ENCODE measurements around the gene KCNH5. TPM values are rescaled to one million over a fixed set of nuclear protein-coding genes. Genes with fewer than 3 reads are reported as not detected.

The KCNH5 gene, protein sequence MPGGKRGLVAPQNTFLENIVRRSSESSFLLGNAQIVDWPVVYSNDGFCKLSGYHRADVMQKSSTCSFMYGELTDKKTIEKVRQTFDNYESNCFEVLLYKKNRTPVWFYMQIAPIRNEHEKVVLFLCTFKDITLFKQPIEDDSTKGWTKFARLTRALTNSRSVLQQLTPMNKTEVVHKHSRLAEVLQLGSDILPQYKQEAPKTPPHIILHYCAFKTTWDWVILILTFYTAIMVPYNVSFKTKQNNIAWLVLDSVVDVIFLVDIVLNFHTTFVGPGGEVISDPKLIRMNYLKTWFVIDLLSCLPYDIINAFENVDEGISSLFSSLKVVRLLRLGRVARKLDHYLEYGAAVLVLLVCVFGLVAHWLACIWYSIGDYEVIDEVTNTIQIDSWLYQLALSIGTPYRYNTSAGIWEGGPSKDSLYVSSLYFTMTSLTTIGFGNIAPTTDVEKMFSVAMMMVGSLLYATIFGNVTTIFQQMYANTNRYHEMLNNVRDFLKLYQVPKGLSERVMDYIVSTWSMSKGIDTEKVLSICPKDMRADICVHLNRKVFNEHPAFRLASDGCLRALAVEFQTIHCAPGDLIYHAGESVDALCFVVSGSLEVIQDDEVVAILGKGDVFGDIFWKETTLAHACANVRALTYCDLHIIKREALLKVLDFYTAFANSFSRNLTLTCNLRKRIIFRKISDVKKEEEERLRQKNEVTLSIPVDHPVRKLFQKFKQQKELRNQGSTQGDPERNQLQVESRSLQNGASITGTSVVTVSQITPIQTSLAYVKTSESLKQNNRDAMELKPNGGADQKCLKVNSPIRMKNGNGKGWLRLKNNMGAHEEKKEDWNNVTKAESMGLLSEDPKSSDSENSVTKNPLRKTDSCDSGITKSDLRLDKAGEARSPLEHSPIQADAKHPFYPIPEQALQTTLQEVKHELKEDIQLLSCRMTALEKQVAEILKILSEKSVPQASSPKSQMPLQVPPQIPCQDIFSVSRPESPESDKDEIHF
- total RNA-seq (2014; rRNA removed; shearing (Covaris generic); ENCODE audit: low replicate concordance): not detected in 2 replicates

DNA sequence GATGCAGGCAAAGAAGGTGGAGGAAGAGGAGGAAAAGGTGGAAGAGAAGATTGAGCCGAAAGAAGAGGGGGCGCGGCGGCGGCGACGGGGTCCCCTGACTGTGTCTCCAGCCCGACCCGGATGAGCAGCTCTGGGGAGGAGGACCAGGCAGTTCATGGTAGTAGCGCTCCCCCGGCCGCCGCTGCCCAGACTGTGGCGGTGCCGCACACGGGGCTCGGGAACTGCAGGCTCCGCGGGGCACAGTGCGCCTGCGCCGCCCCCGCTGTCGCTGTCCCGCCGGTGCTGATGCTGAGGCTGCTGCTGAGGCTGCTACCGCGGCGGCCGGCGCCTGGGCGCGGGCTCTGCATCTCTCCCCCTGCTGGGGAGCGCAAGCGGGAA is at the start of gene KCNH5:
TSS of gene KCNH5 (minus strand) at position 225 of the 378 bp plus-strand sequence. CDS start 272 bp downstream, outside the sequence.
- Histone ChIP-seq H3K9me3 (no peaks in the 10 kb centered on the region), H3K27me3 (peaks cover 8% of the 10 kb centered on the region), H3K36me3 (no peaks in the 10 kb centered on the region), H3K4me3 (peak within 1 kb of the TSS; percentile 45)
- peak; percentile 59 for DNase-seq

- Histone ChIP-seq H3K9me3 (no peaks in the 10 kb centered on the region), H3K4me3 (no peak overlapping the region), H3K27me3 (no peaks in the 10 kb centered on the region), H3K36me3 (no peaks in the 10 kb centered on the region)
- DNase-seq: no peak
These were observed 46.2 kb upstream of the KCNH5 start for GRCh38 chr14:63091394-63091996.

GRCh38 chr14:63088865-63089264 is 43.6 kb upstream of the KCNH5 start:
- H3K9me3 ChIP-seq: no peaks in the 10 kb centered on the region; the same call in 1 of the 2 replicates
- H3K36me3 ChIP-seq: no peaks in the 10 kb centered on the region
- no peaks in the 10 kb centered on the region for H3K27me3 ChIP-seq
- no peak for DNase-seq
- no peak overlapping the region for H3K4me3 ChIP-seq

- Histone ChIP-seq H3K9me3 (no peaks in the 10 kb centered on the region), H3K4me3 (no peak overlapping the region), H3K36me3 (no peaks in the 10 kb centered on the region), H3K27me3 (no peaks in the 10 kb centered on the region)
- no peak for DNase-seq
These were observed 33.3 kb upstream of the KCNH5 start for GRCh38 chr14:63078569-63078968.

DNA sequence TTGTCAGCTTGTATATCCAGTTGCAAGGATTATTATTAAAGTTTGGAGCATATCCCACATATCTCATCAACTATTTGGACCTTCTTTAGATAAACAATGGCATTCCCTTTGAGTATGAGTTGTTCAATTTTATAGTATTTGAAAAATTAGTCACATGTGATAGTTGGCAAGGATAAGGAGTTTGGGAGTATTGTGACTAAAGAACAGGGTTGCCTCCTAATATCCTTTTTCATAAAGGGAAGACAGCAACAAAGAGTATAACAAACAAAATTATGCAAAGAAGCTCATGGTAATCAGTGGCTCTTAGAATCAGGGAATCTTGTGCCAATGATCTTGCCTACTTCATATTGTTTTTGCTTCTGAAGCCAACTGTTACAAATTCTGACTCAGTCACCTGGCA is 31.2 kb upstream of the KCNH5 start:
- H3K27me3 ChIP-seq: no peaks in the 10 kb centered on the region
- H3K4me3 ChIP-seq: no peak overlapping the region
- no peak for DNase-seq
- H3K36me3 ChIP-seq: no peaks in the 10 kb centered on the region
- H3K9me3 ChIP-seq: no peaks in the 10 kb centered on the region

- Histone ChIP-seq H3K9me3 (no peaks in the 10 kb centered on the region), H3K27me3 (no peaks in the 10 kb centered on the region), H3K36me3 (no peaks in the 10 kb centered on the region), H3K4me3 (no peak overlapping the region)
- DNase-seq: no peak
These were observed 10.4 kb upstream of the KCNH5 start for GRCh38 chr14:63055631-63056030.

- H3K27me3 ChIP-seq: no peaks in the 10 kb centered on the region
- H3K4me3 ChIP-seq: no peak overlapping the region
- H3K36me3 ChIP-seq: no peaks in the 10 kb centered on the region
- H3K9me3 ChIP-seq: no peaks in the 10 kb centered on the region
- no peak for DNase-seq
These were observed 6.7 kb upstream of the KCNH5 start for GRCh38 chr14:63051992-63052391.

- Histone ChIP-seq H3K27me3 (peaks cover 4% of the 10 kb centered on the region), H3K4me3 (no peak overlapping the region)
These were observed 6.0 kb upstream of the KCNH5 start for GRCh38 chr14:63051301-63051700.

DNA sequence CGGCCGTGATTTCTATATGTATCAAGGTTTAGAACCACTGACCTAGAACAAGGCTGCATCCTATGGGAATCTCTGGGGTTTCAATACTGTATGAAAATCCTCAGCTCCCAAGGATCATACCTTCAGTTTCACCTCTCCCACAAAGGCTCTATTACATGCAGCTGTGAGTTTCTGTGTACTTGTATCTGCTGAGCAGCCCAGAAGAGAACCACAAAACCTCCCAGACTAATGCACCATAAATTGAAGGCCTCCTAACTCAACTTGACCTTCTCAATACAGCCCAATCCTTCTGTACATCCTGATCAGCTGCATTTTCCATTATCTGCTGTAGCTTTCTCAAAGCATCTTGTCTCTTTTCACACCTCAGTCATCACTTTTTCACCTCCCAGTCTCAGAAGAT is 5.4 kb upstream of the KCNH5 start:
- no peak for DNase-seq
- H3K9me3 ChIP-seq: no peaks in the 10 kb centered on the region
- peaks cover 8% of the 10 kb centered on the region for H3K27me3 ChIP-seq
- no peaks in the 10 kb centered on the region for H3K36me3 ChIP-seq
- H3K4me3 ChIP-seq: no peak overlapping the region

More at GRCh38 chr14:63051301-63051700, 6.0 kb upstream of the KCNH5 start:
- Histone ChIP-seq H3K9me3 (no peaks in the 10 kb centered on the region), H3K36me3 (no peaks in the 10 kb centered on the region)
- DNase-seq: no peak

DNA sequence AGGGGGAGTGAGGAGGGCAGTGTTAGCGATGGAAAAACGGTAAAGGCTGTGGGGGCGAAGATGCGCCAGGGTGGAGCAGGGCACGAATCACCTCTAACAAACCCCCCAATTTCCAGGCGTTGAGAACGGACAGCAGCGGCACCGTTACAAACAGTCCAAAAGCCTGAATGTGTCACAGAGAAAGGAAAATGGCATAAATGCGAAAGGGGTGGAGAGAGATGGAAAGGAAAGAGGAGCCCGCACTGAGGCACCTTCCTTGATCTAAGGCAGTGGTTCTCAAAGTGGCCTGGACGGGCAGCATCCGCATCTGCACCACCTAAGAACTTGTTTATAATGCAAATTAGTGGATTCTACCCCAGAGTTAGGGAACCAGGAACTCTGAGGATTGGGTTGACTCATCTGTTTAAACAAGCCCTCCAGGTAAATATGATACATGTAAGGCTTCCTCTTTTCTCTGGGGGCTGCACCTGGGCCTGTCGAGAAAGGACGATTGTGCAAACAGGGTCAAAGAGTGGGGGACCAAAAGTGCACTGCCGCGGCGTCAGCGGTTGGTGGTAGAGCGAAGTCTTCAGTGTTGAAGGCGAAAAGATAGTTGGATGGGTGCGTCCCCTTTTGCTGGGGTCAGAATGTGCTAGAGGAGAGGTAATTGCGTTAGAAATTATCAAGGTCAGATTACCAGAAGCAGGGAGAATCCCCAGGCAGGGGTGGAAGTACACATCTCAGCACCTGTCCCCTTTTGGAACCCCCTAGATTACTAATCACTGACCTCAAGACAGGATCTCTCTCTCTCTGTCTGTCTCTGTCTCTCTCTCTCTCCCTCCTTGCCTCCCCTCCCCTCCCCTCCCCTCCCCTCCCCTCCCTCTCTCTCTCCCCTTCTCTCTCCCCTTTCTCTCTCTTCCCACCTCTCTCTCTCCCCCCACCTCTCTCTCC is 1.3 kb upstream of the KCNH5 start:
- no peak for DNase-seq
- H3K27me3 ChIP-seq: peaks cover 8% of the 10 kb centered on the region
- no peaks in the 10 kb centered on the region for H3K9me3 ChIP-seq
- no peak overlapping the region; the same call in 1 of the 2 replicates for H3K4me3 ChIP-seq
- no peaks in the 10 kb centered on the region for H3K36me3 ChIP-seq

DNA sequence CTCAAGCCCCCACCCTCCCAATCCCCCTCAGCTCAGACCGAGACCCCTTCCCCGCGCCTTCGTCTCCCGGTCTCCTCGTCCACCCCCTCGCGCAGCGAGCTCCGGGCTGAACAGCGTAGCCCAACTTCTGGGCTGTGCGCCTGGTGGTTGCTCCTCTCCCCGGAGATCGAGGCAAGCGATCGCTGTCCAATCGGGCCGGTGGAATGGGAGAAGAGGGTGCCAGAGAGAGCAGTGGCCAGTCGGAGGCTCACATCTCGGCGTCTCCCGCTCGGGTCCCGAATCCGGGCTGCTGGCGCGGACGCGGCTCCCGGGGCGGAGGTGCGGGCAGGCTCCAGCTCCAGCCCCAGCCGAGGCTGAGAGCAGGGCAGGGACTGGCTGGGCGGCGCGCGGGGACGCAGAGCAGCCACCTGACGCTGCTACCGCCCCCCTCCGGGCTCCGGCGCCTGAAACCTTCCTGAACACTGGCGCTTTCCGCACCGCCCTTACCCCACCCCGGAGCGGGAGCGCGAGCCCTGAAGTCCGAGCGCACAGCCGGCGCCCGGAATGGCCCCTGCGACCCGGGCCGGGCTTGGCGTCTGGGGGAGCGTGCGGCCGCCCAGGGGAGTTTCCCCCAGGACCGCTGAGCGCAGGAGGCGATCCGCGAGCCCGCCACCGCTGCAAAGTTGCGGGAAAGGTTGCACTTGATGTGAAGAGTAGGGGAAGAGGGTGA is 508 bp upstream of the KCNH5 start:
- Histone ChIP-seq H3K27me3 (peaks cover 8% of the 10 kb centered on the region), H3K9me3 (no peaks in the 10 kb centered on the region), H3K36me3 (no peaks in the 10 kb centered on the region), H3K4me3 (peak overlapping the region; percentile 45)
- DNase-seq: peak; percentile 52

- no peaks in the 10 kb centered on the region for H3K9me3 ChIP-seq
- H3K27me3 ChIP-seq: no peaks in the 10 kb centered on the region
- no peak overlapping the region for H3K4me3 ChIP-seq
- peak; percentile 12 for DNase-seq
- H3K36me3 ChIP-seq: no peaks in the 10 kb centered on the region
These were observed 5.4 kb downstream of the KCNH5 start for GRCh38 chr14:63039866-63040265.

DNA sequence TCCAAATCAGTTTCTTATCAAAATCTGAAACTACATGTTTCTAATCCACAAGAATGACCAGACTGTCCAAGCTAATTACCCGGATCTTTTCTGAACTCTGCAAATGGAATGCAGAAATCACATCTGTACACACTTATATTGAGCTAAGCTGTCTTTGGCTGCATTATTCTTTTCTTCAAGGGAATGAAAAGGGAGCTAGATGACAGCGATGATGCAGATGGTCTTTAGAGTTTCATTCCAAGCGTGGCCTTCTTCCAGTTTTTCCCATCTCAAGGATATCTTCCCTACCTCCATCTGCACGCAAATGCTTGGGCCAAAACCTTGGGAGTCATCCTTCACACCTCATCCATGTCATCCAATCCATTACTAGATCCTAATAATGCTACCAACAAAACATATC is 12.6 kb downstream of the KCNH5 start:
- H3K36me3 ChIP-seq: no peaks in the 10 kb centered on the region
- H3K9me3 ChIP-seq: no peaks in the 10 kb centered on the region
- no peak overlapping the region for H3K4me3 ChIP-seq
- no peaks in the 10 kb centered on the region for H3K27me3 ChIP-seq
- no peak for DNase-seq

DNA sequence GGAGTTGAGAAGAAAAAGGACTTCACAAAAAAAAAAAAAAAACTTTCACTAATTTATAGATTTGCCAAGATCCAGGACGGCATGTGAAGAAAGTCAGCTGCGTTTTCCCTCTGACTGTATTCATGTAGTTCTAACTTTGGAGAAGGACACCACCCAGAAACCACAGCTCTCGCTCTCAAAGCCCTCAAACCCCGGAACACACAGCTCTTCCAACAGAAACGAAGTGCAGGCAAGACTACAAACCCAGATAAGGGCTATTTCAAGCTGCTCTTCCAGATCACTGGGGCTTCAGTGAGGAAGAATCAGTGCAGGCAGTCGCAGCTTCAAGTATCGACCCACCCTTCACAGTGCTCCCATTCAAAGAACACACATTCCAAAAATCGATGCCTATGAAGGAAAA is 13.2 kb downstream of the KCNH5 start:
- DNase-seq: no peak
- Histone ChIP-seq H3K4me3 (no peak overlapping the region), H3K9me3 (no peaks in the 10 kb centered on the region), H3K27me3 (no peaks in the 10 kb centered on the region), H3K36me3 (no peaks in the 10 kb centered on the region)

- no peaks in the 10 kb centered on the region for H3K9me3 ChIP-seq
- no peaks in the 10 kb centered on the region for H3K27me3 ChIP-seq
- no peak overlapping the region for H3K4me3 ChIP-seq
- H3K36me3 ChIP-seq: no peaks in the 10 kb centered on the region
- no peak for DNase-seq
These were observed 15.1 kb downstream of the KCNH5 start for GRCh38 chr14:63030113-63030512.

All from MG63 (cell line).